Esophagus mucosa (tissue), 1 donor: ENCODE results near the gene UBE3D. TPM values are rescaled to one million over a fixed set of nuclear protein-coding genes. Genes with fewer than 3 reads are reported as not detected.
A peak's percentile ranks its signal among the peaks of the same experiment; 100 is the strongest.

Experiments used
- ATAC-seq: fragments of 200-7000 bp; cut with Tn5 transposase; one replicate; pipeline ENCODE4 v1.9.1; 2020
- total RNA-seq: library from RNA; stranded (reverse); gene quantifications from one replicate; pipeline ENCODE4 v1.2.4, GENCODE V29; 2023
- donor health status: DM: yes; HTN: yes; CAD: no.

UBE3D gene
- 3.3 TPM for total RNA-seq

DNA sequence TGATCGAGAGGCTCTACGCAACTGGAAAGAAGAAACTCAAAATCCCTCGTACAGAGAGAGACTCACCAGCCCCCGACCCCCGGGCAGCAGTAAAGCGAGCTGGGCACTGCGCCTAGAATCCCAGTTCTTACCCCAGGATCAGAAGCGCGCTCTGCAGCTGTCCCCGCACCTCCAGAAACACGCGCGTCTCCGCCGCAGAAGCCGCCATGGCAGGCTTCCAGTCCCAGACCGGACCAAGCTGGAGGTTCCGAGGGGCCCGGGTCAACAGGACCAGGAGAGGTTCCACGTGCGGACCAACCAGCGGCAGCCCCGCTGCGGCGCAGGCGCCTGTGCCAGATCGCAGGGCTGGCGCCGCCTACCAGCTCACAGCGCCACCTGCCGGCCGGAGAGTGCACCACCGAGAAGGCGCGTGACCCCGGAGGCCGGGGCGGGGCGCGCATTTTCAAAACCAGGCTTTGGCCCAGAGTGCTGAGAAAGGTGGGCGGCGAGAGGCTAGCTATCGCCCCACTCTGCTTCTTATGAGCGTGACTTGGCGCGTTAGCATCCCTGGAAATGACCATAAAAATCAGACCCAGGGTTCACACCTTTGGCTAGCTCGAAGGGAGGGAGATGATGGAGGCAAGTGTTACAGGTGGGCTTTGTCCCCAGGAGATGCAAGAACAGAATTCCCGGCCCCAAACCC lies at the start of gene UBE3D:
TSS of gene UBE3D (minus strand) at position 331 of the 682 bp plus-strand sequence. CDS start at position 208, 123 bp downstream.
- ATAC-seq = peak; percentile 84

DNA sequence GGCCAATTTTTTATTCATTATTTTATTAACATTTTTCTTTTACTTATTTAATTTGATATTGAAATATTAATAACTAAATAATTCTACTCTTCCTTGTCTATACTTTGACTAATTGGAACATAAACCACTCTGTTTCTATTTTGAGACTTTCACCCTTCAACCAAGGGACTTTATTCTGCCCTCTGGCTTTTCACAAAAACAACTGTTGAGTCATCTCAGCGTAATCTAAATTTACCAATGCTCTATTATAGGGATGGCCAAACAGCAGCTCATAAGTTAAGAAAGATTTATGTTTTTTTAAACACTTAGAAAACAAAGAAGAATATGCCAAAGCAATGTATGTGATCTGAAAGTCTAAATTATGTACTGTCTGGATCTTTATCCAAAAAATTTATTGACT lies 48.5 kb upstream of the UBE3D start:
- no peak for ATAC-seq

DNA sequence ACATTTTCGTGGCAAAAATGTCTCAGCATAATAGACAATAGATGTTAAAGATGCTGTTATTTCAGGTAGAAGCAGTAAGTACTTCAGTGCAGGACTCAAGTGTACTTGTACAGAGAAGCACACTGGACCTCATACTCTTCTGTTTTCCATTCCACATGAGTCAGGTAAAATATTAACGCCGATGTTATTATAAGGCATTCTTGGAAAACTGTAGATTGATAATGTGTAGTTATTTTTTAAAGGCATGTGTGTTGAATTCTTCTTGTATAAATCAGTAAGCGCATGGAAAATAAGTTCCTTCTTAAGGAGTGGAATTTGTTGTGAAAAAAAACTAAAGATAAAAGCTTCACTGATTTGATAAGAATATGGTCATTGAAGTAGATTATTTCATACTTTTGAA lies 47.6 kb upstream of the UBE3D start:
- ATAC-seq = no peak

DNA sequence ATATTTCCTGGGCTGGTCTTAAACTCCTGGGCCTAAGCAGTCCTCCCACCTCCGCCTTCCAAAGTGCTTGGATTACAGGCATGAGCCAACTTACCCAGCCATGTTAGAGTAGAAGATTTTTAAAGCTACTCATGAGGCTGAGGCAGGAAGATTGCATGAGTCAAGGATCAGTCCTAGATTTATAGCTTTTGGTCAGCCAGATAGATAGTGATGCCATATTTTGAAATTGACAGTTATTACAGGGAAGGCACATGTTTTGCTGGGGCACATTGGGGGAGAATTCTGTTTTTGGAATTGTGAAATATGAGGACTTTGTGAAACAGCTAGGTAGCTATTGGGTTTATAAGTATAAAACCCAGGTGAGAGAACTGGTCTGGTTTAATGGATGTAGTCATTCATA lies 42.7 kb upstream of the UBE3D start:
- ATAC-seq = no peak

DNA sequence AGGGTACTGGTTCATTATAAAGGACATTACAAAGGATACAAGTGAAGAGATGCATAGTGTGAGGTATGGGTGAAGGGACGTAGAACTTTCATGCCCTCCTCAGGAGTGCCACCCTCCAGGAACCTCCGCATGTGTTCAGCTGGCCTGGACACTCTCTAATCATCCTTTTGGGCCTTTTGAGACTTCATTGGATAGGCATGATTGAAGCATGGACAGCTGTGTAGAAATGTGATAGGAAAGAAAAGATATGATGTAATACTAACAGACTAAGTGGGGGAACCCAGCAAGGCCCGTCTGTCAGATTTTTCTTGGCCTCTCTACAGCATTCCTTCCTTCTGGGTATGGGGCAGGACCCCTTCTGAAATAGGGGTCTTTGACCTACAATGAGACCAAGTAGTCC lies 32.9 kb upstream of the UBE3D start:
- ATAC-seq = no peak

GRCh38 chr6:83097675-83098074 lies 32.0 kb upstream of the UBE3D start:
- ATAC-seq = no peak

- ATAC-seq = no peak
Measured at GRCh38 chr6:83097204-83097603, 31.6 kb upstream of the UBE3D start.

- ATAC-seq = no peak
Measured at GRCh38 chr6:83096791-83097190, 31.1 kb upstream of the UBE3D start.

DNA sequence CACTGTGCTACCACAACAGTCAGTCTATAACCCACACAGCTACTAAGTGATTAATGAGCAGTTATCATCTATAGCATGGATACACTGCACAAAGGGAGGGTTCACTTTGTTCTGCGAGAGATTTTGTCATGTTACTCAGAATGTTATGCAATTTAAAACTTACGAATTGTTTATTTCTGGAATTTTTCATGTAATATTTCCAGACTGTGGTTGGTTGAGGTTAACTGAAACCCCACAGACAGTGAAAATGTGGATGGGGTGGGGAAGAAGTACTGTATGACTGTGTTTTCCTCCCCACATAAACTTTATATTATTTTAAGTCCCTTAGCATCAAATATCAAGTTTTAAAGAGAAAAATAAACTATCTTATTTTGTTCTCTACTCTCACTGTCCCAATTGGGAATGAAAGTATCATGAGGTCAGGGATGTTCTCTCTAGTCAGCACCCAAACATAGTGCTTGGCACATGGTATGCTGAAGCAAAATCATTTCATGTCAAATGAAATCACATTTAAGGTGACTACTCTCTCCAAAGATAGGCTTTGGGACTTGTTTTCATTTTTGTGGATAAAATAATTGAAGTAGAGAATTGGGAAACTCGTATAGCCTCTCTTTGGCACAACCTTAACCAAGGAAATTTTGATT lies 27.2 kb upstream of the UBE3D start:
- ATAC-seq = no peak

GRCh38 chr6:83086751-83087150 lies 21.1 kb upstream of the UBE3D start:
- no peak for ATAC-seq

DNA sequence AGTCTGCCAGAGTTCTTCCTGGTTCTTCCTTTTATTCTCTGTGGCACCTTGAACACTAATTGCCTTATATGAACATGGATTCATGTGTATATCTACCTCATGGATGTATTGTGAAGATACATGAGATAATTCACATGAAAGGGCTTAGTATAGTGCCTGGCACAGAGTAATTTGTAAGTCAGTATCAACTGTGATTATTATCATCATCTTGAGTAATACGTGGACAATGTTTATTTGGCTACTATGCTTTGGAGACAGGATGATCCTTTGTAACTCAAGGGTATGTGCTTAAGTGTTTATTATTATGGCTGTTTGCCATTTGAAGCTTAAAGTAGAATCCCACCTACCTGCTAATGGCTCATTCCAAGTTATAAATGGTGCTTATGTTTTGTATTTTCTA lies 17.8 kb upstream of the UBE3D start:
- no peak for ATAC-seq

DNA sequence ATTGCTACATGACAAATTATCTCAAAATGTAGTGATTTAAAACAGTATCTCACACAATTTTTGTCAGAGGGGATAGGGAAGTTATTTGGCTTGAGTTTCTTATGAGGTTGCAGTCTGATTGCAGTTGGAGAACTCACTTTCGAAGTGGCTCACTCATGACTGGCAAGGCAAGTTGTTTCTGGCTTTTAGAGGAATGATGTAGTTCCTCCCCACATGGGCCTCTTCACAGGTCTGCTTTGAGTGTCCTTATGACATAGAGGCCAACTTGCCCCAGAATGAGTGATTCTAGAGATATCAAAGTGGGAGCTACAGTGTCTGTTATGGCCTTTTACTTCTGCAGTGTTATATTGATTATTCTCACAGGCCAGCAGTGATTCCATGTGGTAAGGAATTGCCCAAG lies 8.0 kb upstream of the UBE3D start:
- ATAC-seq = no peak

DNA sequence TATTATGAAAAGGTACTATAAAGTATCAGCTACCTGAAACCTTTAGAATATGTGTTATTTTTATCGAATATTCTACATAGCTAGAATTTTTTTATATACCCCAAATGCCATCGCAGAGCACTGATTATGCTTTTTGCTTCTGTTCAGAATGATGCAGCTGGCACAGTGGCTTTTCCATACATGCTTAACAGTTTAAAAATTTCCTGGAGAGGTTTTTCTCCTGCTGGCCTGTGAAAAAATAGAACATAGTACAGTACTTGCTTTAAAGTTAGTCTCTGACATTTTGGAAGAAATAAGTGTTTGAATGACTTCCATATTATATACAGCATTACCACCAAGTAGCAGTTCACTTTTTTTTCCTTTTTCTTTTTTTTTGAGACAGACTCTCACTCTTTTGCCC lies 7.1 kb upstream of the UBE3D start:
- ATAC-seq = no peak

- peak; percentile 45 for ATAC-seq
Measured at GRCh38 chr6:83071707-83072106, 6.1 kb upstream of the UBE3D start.

DNA sequence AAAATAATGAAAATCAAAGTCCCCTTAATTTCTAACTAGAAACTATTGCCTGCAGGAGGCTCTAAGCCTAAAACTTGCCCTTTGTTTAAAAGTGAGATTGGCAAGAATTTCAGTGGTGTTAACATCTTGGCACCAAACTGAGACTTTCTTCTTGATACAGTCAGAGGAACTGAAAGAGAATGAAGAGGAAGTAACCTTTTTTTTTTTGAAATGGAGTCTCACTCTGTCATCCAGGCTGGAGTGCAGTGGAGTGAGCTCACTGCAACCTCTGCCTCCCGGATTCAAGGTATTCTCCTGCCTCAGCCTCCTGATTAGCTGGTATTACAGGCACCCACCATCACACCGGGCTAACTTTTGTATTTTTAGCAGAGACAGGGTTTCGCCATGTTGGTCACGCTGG lies 5.4 kb upstream of the UBE3D start:
- ATAC-seq = peak; percentile 51

- no peak for ATAC-seq
Measured at GRCh38 chr6:83069633-83070032, 4.0 kb upstream of the UBE3D start.

- no peak for ATAC-seq
Measured at GRCh38 chr6:83068616-83069015, 3.0 kb upstream of the UBE3D start.

- ATAC-seq = peak; percentile 94
Measured at GRCh38 chr6:83067448-83068439, 2.1 kb upstream of the UBE3D start, which contains the start of gene DOP1A. DOP1A (plus strand) TSS chr6:83067671; CDS start chr6:83096978, 29,307 bp downstream.

DNA sequence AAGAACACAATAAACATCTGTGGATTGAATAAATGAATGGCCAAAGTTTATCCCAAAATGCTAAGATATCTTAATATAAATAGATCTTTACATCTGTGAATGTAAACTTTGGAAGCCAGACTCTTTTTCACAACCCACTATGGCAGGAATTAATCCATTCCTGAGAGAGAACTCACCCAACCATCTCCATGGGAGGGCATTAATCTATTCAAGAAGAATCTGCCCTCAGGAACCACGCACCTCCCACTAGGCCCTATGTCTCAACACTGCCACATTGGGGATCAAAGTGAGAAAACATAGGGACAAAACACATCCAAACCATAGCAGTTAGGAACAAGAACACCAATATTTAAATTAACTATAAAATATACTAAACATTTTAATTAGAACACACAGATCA lies 3.4 kb downstream of the UBE3D start:
- ATAC-seq = no peak

DNA sequence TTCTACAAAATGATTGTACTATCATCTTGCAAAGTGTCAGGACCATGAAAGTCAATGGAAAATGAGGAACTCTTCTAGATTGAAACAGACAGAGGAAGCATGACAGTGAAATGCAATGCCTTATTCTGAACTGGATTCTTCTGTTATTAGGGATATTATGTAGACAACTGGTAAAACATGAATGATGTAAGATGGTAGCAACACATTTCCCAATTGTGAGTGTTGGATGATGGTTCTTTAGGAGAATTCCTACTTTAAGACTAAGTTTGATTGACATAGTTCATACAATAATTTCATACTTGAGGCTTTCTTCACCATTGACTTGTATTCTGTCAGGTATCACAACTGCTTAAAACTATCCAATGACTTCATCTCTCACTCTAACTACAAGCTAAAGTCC lies 4.5 kb downstream of the UBE3D start:
- no peak for ATAC-seq

DNA sequence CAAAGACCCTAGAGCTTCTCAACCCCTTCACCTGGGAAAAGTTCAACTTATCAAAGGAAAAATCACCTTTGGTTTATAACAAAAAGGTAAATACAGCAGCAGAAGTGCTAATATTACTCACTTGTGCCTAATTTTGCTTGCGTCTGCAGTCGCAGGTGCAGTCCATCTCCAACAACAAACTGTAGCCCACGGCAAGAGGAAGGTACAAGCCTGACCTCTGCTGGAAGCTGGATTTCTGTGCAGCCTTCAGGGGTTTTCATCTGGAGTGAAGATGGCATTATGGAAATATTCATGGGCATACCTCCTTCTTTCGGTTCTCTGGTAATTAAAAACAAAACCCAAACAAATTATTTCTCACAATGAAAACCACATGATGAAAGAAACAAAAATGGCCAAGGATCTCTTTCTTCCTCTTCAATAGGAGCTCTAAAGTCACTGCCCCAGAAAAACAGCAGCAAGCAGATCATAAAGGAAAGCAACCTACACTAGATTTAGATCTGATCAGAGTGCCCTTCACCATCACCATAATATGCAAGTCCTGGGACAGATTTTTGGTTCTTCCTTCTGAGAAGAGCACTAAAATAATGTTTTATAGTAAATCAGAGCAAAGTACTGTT lies 7.8 kb downstream of the UBE3D start:
- ATAC-seq = peak; percentile 69

- ATAC-seq = peak; percentile 43
Measured at GRCh38 chr6:83055366-83055964, 10.2 kb downstream of the UBE3D start.
